ENCODE measurements around the gene BCAN.
A peak's percentile ranks its signal among the peaks of the same experiment; 100 is the strongest.
"Not testable (repeated sequence)": the region's sequence is repeated elsewhere in the genome, so short reads cannot be mapped to it uniquely, and the experiment has no call there.

Gene BCAN

GRCh38 chr1:156641761-156642264 is at the start of gene BCAN:
BCAN (plus strand) TSS chr1:156642117; CDS start chr1:156646055, 3,938 bp downstream.
- DNase-seq: peak in 1 of 2 donors; percentile 30

GRCh38 chr1:156592158-156592909 is 49.6 kb upstream of the BCAN start:
- DNase-seq: no peak

- no peak for DNase-seq
Measured at GRCh38 chr1:156592910-156593660, 48.8 kb upstream of the BCAN start.

- DNase-seq: no peak
Measured at GRCh38 chr1:156593661-156593989, 48.3 kb upstream of the BCAN start.

- no peak for DNase-seq
Measured at GRCh38 chr1:156594190-156594589, 47.7 kb upstream of the BCAN start.

- no peak for DNase-seq
Measured at GRCh38 chr1:156595016-156595415, 46.9 kb upstream of the BCAN start.

- no peak for DNase-seq
Measured at GRCh38 chr1:156596426-156596825, 45.5 kb upstream of the BCAN start.

GRCh38 chr1:156598125-156598524 is 43.8 kb upstream of the BCAN start:
- no peak for DNase-seq

GRCh38 chr1:156598731-156599432 is 43.0 kb upstream of the BCAN start:
- no peak for DNase-seq

GRCh38 chr1:156599811-156600210 is 42.1 kb upstream of the BCAN start:
- DNase-seq: peak; percentile 58 to 69

- peak in 1 of 2 donors; percentile 3 for DNase-seq
Measured at GRCh38 chr1:156600733-156601121, 41.2 kb upstream of the BCAN start.

- DNase-seq: peak; percentile 78 to 87
Measured at GRCh38 chr1:156601122-156601830, 40.6 kb upstream of the BCAN start, which contains the start of gene GPATCH4. GPATCH4 (minus strand) TSS chr1:156601479.

GRCh38 chr1:156601892-156602291 is 40.0 kb upstream of the BCAN start:
- no peak for DNase-seq

GRCh38 chr1:156602557-156602993 is 39.3 kb upstream of the BCAN start:
- DNase-seq: peak; percentile 12 to 49

GRCh38 chr1:156607344-156607743 is 34.6 kb upstream of the BCAN start:
- not testable (repeated sequence) for DNase-seq

- DNase-seq: peak; percentile 62 to 74
Measured at GRCh38 chr1:156608036-156608674, 33.8 kb upstream of the BCAN start.

- peak in 1 of 2 donors; percentile 38 for DNase-seq
Measured at GRCh38 chr1:156608981-156609380, 32.9 kb upstream of the BCAN start.

GRCh38 chr1:156610072-156610471 is 31.8 kb upstream of the BCAN start:
- DNase-seq: not testable (repeated sequence)

GRCh38 chr1:156612666-156613065 is 29.3 kb upstream of the BCAN start:
- DNase-seq: peak; percentile 18 to 43

- no peak for DNase-seq
Measured at GRCh38 chr1:156615946-156616345, 26.0 kb upstream of the BCAN start.

- DNase-seq: no peak
Measured at GRCh38 chr1:156616463-156616862, 25.5 kb upstream of the BCAN start.

Data from inflammatory macrophage treated with lipopolysaccharide for 1 hour (primary cell).